ENCODE results near the gene NR1H3.

Gene NR1H3

DNA sequence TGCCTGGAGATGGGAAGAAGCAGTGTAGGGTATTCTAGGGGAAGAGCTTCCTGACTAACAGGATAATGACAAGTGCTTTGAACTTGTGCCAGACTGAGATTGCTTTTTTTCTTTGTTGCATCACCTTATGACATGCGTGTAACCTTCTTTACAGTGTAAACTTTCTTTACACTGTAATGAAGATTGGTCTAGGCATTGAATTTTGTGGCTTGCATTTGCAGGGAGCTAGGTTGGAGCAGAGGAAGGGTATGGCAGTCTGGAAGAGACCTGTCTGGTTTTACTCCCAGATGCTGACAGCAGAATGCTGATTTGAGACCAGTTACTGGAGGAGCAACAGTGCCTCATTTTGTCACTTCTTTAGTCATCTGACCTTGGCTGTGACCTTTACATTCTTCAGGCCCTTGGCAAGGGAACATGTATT is 37.4 kb upstream of the NR1H3 start:
- TF ChIP-seq, protein P1, sequence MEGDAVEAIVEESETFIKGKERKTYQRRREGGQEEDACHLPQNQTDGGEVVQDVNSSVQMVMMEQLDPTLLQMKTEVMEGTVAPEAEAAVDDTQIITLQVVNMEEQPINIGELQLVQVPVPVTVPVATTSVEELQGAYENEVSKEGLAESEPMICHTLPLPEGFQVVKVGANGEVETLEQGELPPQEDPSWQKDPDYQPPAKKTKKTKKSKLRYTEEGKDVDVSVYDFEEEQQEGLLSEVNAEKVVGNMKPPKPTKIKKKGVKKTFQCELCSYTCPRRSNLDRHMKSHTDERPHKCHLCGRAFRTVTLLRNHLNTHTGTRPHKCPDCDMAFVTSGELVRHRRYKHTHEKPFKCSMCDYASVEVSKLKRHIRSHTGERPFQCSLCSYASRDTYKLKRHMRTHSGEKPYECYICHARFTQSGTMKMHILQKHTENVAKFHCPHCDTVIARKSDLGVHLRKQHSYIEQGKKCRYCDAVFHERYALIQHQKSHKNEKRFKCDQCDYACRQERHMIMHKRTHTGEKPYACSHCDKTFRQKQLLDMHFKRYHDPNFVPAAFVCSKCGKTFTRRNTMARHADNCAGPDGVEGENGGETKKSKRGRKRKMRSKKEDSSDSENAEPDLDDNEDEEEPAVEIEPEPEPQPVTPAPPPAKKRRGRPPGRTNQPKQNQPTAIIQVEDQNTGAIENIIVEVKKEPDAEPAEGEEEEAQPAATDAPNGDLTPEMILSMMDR (IDR thresholded peaks at IDR 0.05; ENCODE audit: control insufficient read depth, extremely low read depth, insufficient read depth), result no peak
- DNase-seq (ENCODE audit: low read depth), result no peak
- no peak overlapping the region for H3K4me3 ChIP-seq (ENCODE audit: low read depth, low read length)

DNA sequence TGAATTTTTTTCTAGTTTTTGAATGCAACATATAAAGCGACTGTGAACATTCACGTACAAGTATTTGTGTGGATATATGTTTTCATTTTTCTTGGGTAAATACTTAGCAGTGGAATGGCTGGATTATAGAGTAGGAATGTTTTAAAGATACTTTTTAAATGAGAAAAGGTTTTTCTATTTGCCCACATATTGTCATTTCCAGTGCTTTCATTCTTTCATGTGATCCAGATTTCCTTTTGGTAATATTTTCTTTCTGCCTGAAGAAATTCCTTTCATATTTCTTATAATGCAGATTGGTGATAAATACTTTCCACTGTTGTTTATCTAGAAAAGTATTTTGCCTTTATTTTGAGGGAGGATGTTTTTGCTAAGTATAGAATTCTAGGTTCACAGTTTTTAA is 35.1 kb upstream of the NR1H3 start:
- no peak overlapping the region for H3K4me3 ChIP-seq (ENCODE audit: low read depth, low read length)
- TF ChIP-seq, protein P1 (IDR thresholded peaks at IDR 0.05; ENCODE audit: control insufficient read depth, extremely low read depth, insufficient read depth), result no peak
- DNase-seq (ENCODE audit: low read depth), result no peak

- TF ChIP-seq, protein P1 (IDR thresholded peaks at IDR 0.05; ENCODE audit: control insufficient read depth, extremely low read depth, insufficient read depth), result no peak
- H3K4me3 ChIP-seq (ENCODE audit: low read depth, low read length), result no peak overlapping the region
- no peak for DNase-seq (ENCODE audit: low read depth)
Observed at GRCh38 chr11:47225552-47226400, 32.0 kb upstream of the NR1H3 start.

DNA sequence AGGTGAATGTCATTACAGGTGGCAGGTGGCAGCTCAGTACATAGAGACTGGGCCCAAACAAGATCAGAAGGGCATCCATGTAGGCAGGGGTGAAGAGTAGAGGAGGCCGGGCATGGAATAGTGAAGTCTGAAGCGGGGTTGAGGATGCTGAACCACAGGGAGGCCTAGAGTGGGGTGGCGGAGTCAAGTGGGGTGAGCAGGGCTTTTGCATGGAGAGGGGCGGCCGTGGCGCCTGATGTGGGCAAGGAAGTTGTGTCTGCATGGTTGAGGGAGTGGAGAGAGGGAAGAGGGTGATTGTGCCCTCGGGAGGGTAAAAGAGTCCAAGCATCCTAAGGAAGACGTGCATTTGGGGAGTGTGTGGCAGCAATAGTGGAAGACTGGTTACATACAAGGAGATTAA is 28.6 kb upstream of the NR1H3 start:
- TF ChIP-seq, protein P1 (IDR thresholded peaks at IDR 0.05; ENCODE audit: control insufficient read depth, extremely low read depth, insufficient read depth), result no peak
- no peak overlapping the region for H3K4me3 ChIP-seq (ENCODE audit: low read depth, low read length)
- no peak for DNase-seq (ENCODE audit: low read depth)

DNA sequence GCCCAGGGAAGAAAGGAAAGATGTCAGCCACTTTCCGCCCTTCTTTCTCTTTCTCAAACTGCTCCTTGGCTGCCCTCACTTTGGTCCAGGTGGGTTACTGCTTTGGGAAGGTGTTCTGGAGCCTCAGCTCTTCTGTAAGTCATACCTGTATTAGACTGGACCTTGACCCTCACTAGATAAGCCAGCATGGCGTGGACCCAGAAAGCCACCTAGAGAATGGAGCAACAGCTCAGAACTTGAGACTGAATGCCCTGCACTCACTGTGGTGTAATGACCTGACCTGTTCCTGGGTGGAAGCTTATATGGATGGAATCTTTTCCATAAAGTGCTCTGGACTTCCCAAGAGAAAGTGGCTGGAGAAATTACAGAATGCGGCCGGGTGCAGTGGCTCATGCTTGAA is 24.7 kb upstream of the NR1H3 start:
- no peak for DNase-seq (ENCODE audit: low read depth)
- TF ChIP-seq, protein P1 (IDR thresholded peaks at IDR 0.05; ENCODE audit: control insufficient read depth, extremely low read depth, insufficient read depth), result no peak
- H3K4me3 ChIP-seq (ENCODE audit: low read depth, low read length), result no peak overlapping the region

DNA sequence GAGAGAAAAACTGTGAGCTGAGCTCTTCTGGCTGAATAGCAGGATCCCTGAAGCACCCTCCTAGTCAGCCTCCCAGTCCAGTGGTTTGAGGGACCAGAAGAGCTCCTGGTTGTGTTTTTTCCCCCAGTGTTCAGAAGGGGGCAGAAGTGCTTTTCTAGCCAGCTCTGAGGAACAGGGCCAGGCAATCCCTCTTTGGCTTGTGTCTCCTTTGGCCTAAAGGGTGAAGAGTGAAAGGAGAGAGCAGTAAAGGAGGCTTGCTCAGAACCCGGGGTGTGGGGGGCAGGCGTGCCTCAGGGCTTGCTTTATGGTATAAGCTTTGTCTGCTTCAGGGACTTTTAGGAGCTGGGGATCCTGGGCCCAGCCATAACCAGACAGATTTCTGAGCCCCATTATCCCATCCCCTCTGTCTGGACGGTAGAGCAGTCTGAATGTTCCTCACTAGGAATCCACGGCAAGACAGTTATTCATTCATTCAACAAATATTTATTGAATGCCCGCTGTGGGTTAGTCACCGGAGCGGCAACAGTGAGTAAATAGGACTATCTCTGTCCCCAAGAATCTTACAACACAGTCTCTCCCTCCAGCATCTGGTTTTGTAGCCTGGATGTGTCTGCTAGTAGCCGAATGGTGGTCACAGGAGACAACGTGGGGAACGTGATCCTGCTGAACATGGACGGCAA is 23.7 kb upstream of the NR1H3 start:
- TF ChIP-seq, protein P1 (IDR thresholded peaks at IDR 0.05; ENCODE audit: control insufficient read depth, extremely low read depth, insufficient read depth), result peak; percentile 48
- DNase-seq (ENCODE audit: low read depth), result no peak
- H3K4me3 ChIP-seq (ENCODE audit: low read depth, low read length), result peak overlapping the region; percentile 45

Data from LNCaP clone FGC (cell line).